ENCODE measurements around the gene CACNA1H. TPM values are rescaled to one million over a fixed set of nuclear protein-coding genes. Genes with fewer than 3 reads are reported as not detected.

CACNA1H gene
- total RNA-seq, 4 donors from 2014 or later: 6.8 to 94.5 (median 27.6) TPM

GRCh38 chr16:1206326-1206725 lies 53.4 kb downstream of the CACNA1H start:
- H3K27ac ChIP-seq: no peak overlapping the region
- H3K4me1 ChIP-seq: no peaks in the 10 kb centered on the region
- intact Hi-C loops (cut with DNase I; ENCODE audit: low total_unique reads): no loop called here
- TF ChIP-seq CTCF (IDR thresholded peaks at IDR 0.05) (no peak), POLR2A (IDR thresholded peaks at IDR 0.05) (no peak)
- no peak for DNase-seq
- H3K36me3 ChIP-seq: no peaks in the 10 kb centered on the region
- H3K4me3 ChIP-seq: no peak overlapping the region
- no peaks in the 10 kb centered on the region for H3K27me3 ChIP-seq
- H3K9me3 ChIP-seq: no peaks in the 10 kb centered on the region

GRCh38 chr16:1206786-1207185 lies 53.9 kb downstream of the CACNA1H start:
- H3K27ac ChIP-seq: no peak overlapping the region
- no peaks in the 10 kb centered on the region for H3K4me1 ChIP-seq
- no peak for DNase-seq
- TF ChIP-seq CTCF (IDR thresholded peaks at IDR 0.05): no peak
- H3K36me3 ChIP-seq: no peaks in the 10 kb centered on the region
- intact Hi-C loops (cut with DNase I; ENCODE audit: low total_unique reads): no loop called here
- no peak overlapping the region for H3K4me3 ChIP-seq
- no peaks in the 10 kb centered on the region for H3K9me3 ChIP-seq
- no peaks in the 10 kb centered on the region for H3K27me3 ChIP-seq

DNA sequence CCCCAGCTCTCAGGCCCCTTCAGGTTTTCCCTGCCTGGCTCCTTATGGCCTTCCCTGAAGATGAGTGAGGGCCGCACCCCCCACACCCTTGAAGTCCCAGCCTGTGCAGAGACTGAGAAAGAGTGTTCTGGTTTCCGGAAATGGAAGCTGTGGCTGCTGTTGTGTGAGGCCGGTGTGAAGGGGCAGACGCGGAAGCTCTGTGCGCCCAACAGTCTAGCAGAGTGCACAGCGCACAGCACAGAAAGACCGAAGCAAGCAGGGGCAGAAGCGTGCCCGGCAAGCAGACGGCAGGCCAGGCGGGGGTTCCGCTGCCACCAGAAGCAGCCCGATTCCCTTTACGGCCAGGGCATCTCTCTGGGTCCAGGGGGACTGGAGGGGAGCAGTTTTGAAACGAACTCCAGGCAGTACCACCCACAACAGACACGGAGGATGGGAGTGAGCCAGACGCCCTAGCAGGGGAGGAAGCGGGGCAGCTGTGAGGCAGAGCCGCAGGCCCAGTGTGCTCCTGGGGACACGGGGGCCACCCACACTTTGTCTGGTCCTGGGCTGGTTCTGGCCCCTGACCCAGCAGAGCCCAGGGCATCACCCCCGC lies 55.4 kb downstream of the CACNA1H start:
- no peak overlapping the region for H3K4me3 ChIP-seq
- no peaks in the 10 kb centered on the region for H3K27me3 ChIP-seq
- H3K4me1 ChIP-seq: no peaks in the 10 kb centered on the region
- H3K27ac ChIP-seq: no peak overlapping the region
- no peak for DNase-seq
- no peaks in the 10 kb centered on the region for H3K36me3 ChIP-seq
- no peaks in the 10 kb centered on the region for H3K9me3 ChIP-seq
- TF ChIP-seq POLR2A (IDR thresholded peaks at IDR 0.05) (no peak), CTCF (IDR thresholded peaks at IDR 0.05) (no peak)
- intact Hi-C loops (cut with DNase I; ENCODE audit: low total_unique reads): no loop called here

GRCh38 chr16:1209081-1209480 lies 56.2 kb downstream of the CACNA1H start:
- H3K27ac ChIP-seq: no peak overlapping the region
- H3K4me3 ChIP-seq: no peak overlapping the region
- intact Hi-C loops (cut with DNase I; ENCODE audit: low total_unique reads): no loop called here
- no peak for DNase-seq
- H3K27me3 ChIP-seq: no peaks in the 10 kb centered on the region
- no peaks in the 10 kb centered on the region for H3K4me1 ChIP-seq
- TF ChIP-seq POLR2A (IDR thresholded peaks at IDR 0.05) (no peak), CTCF (IDR thresholded peaks at IDR 0.05) (no peak)
- no peaks in the 10 kb centered on the region for H3K9me3 ChIP-seq
- no peaks in the 10 kb centered on the region for H3K36me3 ChIP-seq

DNA sequence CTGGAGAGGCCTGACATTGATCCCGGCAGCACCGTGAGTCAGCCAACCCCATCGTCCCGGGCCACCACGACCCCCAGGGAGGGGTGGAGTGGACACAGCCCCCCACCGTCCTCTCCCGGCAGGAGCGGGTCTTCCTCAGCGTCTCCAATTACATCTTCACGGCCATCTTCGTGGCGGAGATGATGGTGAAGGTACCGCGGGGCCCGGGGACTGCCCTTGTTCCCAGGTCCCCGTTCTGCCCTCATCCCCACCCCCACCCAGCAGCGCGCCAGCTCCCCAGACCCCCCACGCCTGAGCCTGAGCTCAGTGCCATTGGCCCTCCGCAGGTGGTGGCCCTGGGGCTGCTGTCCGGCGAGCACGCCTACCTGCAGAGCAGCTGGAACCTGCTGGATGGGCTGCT lies 57.6 kb downstream of the CACNA1H start:
- no peak for TF ChIP-seq CTCF (IDR thresholded peaks at IDR 0.05)
- TF ChIP-seq POLR2A (IDR thresholded peaks at IDR 0.05): no peak
- Histone ChIP-seq H3K4me1 (no peaks in the 10 kb centered on the region), H3K4me3 (no peak overlapping the region), H3K36me3 (no peaks in the 10 kb centered on the region), H3K27ac (no peak overlapping the region), H3K27me3 (no peaks in the 10 kb centered on the region), H3K9me3 (no peaks in the 10 kb centered on the region)
- no peak for DNase-seq
- intact Hi-C loops (cut with DNase I; ENCODE audit: low total_unique reads): no loop called here

Data from uterus (tissue), 4 donors.